GM12878 (cell line): ENCODE data around the gene LRP10.

Source experiments
- BHLHE40 ChIP-seq, 2 experiments: fragments of 450-650 bp in 1 of 2; IDR thresholded peaks; 2 replicates each; pipeline ENCODE4 v1.6.1; 2011 to 2017; ENCODE audit warnings: low read depth in 2 of 2, borderline replicate concordance in 1 of 2, improper control_type of control experiment in 1 of 2, low read length in 1 of 2, mild to moderate bottlenecking in 1 of 2
- CEBPB ChIP-seq, 2 experiments: fragments of 150-350 bp in 1 of 2; IDR thresholded peaks; 2 replicates each; pipeline ENCODE4 v1.6.1; 2012 to 2014; ENCODE audit warnings: low read depth in 2 of 2, low read length in 2 of 2, borderline replicate concordance in 1 of 2, inconsistent platforms in 1 of 2
- EP300 ChIP-seq, 2 experiments: fragments of 150-350 bp in 1 of 2; IDR thresholded peaks; 2 replicates each; pipeline ENCODE4 v1.6.1; 2011 to 2012; ENCODE audit warnings: low read depth in 2 of 2, low read length in 2 of 2, borderline replicate concordance in 1 of 2, improper control_type of control experiment in 1 of 2, inconsistent platforms in 1 of 2; ENCODE audit not compliant: control insufficient read depth in 1 of 2
- EZH2 ChIP-seq: IDR thresholded peaks from 2 replicates; pipeline ENCODE4 v1.6.1; 2012; ENCODE audit warnings: low read depth, mild to moderate bottlenecking, control low read depth, inconsistent platforms, low read length, borderline replicate concordance; ENCODE audit not compliant: control insufficient read depth
- PAX8 ChIP-seq: fragments of 450-650 bp; IDR thresholded peaks from 2 replicates; pipeline ENCODE4 v1.6.1; 2017; ENCODE audit warnings: mild to moderate bottlenecking, moderate library complexity
- POLR2A ChIP-seq: IDR thresholded peaks from 2 replicates; pipeline ENCODE4 v1.6.1; 2011; ENCODE audit warnings: low read depth, mild to moderate bottlenecking, low read length
- RB1 ChIP-seq: fragments of 450-650 bp; formaldehyde crosslinking; IDR thresholded peaks from 2 replicates; pipeline ENCODE4 v1.6.1; 2017; ENCODE audit warnings: mild to moderate bottlenecking, borderline replicate concordance
- SIN3A ChIP-seq: IDR thresholded peaks from 2 replicates; pipeline ENCODE4 v1.6.1; 2012; ENCODE audit warnings: low read depth, low read length, improper control_type of control experiment
- SIX5 ChIP-seq: IDR thresholded peaks from 2 replicates; pipeline ENCODE4 v1.6.1; 2011; ENCODE audit warnings: mild to moderate bottlenecking, low read depth, low read length, moderate library complexity; ENCODE audit not compliant: severe bottlenecking
- TF ChIP-seq, protein P1 (sequence below), 3 experiments: IDR thresholded peaks in 2 of 3; conservative IDR thresholded peaks in 1 of 3; 2 replicates each; pipeline ENCODE4 v1.5.1; 2011; ENCODE audit warnings: low read depth in 3 of 3, low read length in 3 of 3, mild to moderate bottlenecking in 3 of 3, control low read depth in 2 of 3, moderate library complexity in 2 of 3, inconsistent platforms in 1 of 3, mixed read lengths in 1 of 3; ENCODE audit not compliant: control insufficient read depth in 2 of 3, insufficient read depth in 1 of 3; ENCODE audit errors: extremely low read depth in 1 of 3

GRCh38 chr14:22926316-22926715 lies 54.8 kb downstream of the LRP10 start:
- TF ChIP-seq, protein P1, sequence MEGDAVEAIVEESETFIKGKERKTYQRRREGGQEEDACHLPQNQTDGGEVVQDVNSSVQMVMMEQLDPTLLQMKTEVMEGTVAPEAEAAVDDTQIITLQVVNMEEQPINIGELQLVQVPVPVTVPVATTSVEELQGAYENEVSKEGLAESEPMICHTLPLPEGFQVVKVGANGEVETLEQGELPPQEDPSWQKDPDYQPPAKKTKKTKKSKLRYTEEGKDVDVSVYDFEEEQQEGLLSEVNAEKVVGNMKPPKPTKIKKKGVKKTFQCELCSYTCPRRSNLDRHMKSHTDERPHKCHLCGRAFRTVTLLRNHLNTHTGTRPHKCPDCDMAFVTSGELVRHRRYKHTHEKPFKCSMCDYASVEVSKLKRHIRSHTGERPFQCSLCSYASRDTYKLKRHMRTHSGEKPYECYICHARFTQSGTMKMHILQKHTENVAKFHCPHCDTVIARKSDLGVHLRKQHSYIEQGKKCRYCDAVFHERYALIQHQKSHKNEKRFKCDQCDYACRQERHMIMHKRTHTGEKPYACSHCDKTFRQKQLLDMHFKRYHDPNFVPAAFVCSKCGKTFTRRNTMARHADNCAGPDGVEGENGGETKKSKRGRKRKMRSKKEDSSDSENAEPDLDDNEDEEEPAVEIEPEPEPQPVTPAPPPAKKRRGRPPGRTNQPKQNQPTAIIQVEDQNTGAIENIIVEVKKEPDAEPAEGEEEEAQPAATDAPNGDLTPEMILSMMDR (IDR thresholded peaks at IDR 0.05 in 2 of 3, conservative IDR thresholded peaks at IDR 0.05 in 1 of 3; ENCODE audit: control insufficient read depth in 2 of 3, extremely low read depth in 1 of 3, insufficient read depth in 1 of 3, low read depth in 3 of 3, low read length in 3 of 3) = no peak
- TF ChIP-seq PAX8 = no peak
- TF ChIP-seq SIX5 = no peak
- TF ChIP-seq EP300 (IDR thresholded peaks at IDR 0.05; ENCODE audit: borderline replicate concordance in 1 of 2, control insufficient read depth in 1 of 2, low read depth in 2 of 2, low read length in 2 of 2) = no peak
- TF ChIP-seq CEBPB (IDR thresholded peaks at IDR 0.05; ENCODE audit: borderline replicate concordance in 1 of 2, low read depth in 2 of 2, low read length in 2 of 2) = no peak
- no peak for TF ChIP-seq BHLHE40 (IDR thresholded peaks at IDR 0.05; ENCODE audit: borderline replicate concordance in 1 of 2, low read depth in 2 of 2, low read length in 1 of 2)
- TF ChIP-seq SIN3A = no peak
- TF ChIP-seq POLR2A = no peak
- no peak for TF ChIP-seq RB1
- no peak for TF ChIP-seq EZH2
